GM20000 (cell line): ENCODE data around the gene HDAC1.
"Not testable (repeated sequence)": the region's sequence is repeated elsewhere in the genome, so short reads cannot be mapped to it uniquely, and the experiment has no call there.

Source experiments
- DNase-seq: peaks from one replicate; pipeline ENCODE4 v3.0.0; 2012; ENCODE audit warnings: low spot score
- TF ChIP-seq, protein P1 (sequence below): IDR thresholded peaks from 2 replicates; pipeline ENCODE4 v1.5.1; 2012; ENCODE audit warnings: mild to moderate bottlenecking, control low read depth; ENCODE audit errors: extremely low read depth, missing control alignments

The HDAC1 gene

DNA sequence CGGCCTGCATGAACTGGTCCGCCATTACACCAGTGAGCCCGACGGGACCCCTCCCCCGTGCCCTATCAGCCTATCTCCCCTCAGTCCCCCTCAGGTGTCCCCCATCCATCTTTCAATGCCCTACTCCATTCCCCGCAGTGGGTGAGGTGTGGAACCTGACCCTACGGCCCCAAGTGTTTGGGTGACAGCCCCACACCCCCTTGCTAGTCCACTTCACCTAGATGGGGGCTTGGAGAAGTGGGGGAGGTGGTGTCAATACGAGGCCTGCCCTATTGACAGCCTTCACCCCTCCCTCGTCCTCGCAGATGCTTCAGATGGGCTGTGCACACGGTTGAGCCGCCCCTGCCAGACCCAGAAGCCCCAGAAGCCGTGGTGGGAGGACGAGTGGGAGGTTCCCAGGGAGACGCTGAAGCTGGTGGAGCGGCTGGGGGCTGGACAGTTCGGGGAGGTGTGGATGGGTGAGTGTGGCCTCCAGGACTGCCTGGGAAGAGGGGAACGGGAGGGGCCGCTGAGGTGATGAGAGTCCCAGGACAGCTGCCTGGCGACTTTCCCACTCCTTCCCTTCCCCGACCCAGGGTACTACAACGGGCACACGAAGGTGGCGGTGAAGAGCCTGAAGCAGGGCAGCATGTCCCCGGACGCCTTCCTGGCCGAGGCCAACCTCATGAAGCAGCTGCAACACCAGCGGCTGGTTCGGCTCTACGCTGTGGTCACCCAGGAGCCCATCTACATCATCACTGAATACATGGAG, 15.7 kb upstream of the HDAC1 start:
- TF ChIP-seq, protein P1, sequence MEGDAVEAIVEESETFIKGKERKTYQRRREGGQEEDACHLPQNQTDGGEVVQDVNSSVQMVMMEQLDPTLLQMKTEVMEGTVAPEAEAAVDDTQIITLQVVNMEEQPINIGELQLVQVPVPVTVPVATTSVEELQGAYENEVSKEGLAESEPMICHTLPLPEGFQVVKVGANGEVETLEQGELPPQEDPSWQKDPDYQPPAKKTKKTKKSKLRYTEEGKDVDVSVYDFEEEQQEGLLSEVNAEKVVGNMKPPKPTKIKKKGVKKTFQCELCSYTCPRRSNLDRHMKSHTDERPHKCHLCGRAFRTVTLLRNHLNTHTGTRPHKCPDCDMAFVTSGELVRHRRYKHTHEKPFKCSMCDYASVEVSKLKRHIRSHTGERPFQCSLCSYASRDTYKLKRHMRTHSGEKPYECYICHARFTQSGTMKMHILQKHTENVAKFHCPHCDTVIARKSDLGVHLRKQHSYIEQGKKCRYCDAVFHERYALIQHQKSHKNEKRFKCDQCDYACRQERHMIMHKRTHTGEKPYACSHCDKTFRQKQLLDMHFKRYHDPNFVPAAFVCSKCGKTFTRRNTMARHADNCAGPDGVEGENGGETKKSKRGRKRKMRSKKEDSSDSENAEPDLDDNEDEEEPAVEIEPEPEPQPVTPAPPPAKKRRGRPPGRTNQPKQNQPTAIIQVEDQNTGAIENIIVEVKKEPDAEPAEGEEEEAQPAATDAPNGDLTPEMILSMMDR: no peak
- DNase-seq: no peak

DNA sequence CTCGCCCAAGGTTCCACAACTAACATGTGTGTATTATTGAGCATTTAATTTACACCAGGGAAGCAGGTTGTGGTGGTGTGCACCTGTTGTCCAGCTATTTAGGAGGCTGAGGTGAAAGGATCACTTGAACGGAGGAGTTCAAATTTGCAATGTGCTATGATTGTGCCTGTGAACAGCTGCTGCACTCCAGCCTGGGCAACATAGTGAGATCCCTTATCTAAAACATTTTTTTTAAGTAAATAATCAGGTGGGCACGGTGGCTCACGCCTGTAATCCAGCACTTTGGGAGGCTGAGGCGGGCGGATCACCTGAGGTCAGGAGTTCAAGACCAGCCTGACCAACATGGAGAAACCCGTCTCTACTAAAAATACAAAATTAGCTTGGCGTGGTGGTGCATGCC, 7.1 kb upstream of the HDAC1 start:
- not testable (repeated sequence) for DNase-seq

DNA sequence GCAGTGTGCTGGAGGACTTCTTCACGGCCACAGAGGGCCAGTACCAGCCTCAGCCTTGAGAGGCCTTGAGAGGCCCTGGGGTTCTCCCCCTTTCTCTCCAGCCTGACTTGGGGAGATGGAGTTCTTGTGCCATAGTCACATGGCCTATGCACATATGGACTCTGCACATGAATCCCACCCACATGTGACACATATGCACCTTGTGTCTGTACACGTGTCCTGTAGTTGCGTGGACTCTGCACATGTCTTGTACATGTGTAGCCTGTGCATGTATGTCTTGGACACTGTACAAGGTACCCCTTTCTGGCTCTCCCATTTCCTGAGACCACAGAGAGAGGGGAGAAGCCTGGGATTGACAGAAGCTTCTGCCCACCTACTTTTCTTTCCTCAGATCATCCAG, 6.2 kb upstream of the HDAC1 start:
- DNase-seq: no peak
- TF ChIP-seq, protein P1: no peak

DNA sequence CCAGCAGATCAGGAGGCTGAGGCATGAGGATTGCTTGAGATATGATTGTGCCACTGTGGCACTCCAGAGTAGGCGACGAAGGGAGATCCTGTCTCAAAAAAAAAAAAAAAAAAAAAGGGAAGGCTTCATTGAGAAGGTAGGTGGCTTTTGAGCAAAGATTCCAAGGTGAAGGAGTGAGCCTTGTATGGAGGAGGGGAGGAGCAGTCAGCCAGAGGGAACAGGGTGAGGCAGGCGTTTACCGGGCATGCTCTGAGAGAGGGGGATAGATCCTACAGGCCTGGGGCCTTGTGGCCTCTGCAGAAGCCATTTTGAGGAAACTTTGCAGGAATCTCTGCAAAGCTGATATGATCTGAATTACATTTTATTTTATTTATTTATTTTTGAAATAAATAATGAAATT, 5.1 kb upstream of the HDAC1 start:
- no peak for DNase-seq
- TF ChIP-seq, protein P1: no peak

DNA sequence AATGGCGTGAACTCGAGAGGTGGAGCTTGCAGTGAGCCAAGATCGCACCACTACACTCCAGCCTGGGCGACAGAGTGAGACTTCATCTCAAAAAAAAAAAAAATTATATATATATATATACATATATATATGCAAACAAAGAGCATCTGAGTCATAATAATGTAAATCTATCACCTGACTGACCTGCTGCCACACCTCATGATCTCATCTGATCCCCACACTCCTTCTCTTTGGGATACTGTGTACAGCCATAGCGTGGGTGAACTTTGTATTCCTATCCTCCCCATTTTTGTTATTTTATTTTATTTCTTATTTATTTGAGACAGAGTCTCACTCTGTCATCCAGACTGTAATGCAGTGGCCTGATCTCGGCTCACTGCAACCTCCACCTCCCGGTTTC, 2.6 kb upstream of the HDAC1 start:
- TF ChIP-seq, protein P1: no peak
- no peak for DNase-seq

DNA sequence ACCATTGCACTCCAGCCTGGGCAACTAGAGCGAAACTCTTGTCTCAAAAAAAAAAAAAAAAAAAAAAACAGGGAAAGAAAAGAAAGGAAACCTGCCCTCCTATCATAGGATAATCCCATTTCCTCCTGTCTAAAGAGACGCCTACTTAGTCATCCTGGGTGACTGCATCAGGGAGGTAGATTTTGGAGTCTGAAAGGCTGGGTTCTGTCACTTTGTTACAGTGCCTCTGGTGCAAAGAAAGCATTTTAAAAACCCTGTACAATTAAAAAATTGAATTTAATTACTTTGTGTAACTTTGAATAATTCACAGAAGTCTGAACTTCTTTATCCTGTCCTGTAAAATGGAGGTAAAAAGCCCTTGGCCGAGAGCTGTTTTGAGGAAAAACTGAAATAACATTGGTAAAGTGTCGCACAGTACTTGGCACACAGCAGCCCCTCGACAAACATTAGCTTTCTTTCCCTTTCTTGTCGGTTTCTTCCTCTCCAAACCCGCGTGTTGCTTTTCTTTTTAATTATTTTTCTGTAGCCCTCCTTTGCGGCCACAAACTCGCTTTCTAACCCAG, 657 bp upstream of the HDAC1 start:
- DNase-seq: no peak
- TF ChIP-seq, protein P1: no peak

DNA sequence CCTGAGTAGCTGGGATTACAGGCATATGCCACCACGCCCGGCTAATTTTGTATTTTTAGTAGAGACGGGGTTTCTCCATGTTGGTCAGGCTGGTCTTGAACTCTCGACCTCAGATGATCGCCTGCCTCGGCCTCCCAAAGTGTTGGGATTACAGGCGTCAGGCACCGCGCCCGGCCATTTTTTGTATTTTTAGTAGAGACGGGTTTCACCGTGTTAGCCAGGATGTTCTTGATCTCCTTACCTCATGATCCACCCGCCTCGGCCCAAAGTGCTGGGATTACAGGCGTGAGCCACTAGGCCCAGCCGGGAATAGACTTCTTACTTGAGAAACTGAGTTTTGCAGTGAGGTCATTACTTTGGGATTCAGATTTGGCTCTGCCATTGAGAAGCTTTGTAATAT, 6.3 kb downstream of the HDAC1 start:
- DNase-seq: not testable (repeated sequence)

DNA sequence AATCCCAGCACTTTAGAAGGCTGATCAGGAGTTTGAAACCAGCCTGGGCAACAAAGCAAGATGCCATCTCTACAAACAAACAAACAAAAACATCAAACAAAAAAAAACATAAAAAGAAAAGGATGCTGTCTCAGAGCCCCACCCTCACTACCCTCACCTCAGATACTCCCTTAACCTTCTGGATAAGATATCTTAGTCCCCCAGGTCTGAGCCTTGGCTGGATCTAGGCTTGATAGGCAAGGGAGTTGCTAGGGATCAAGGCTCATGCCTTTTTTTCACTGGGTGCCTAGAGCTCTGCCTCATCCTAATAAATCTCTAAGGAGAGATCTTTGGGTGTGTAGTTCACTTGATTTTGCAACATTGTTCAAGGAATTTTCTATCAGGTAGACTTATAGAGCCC, 7.4 kb downstream of the HDAC1 start:
- TF ChIP-seq, protein P1: no peak
- no peak for DNase-seq
